Forelimb muscle (tissue), 1 donor: ENCODE data around the gene CDK19. TPM values are rescaled to one million over a fixed set of nuclear protein-coding genes. Genes with fewer than 3 reads are reported as not detected.
"Not testable (repeated sequence)": the region's sequence is repeated elsewhere in the genome, so short reads cannot be mapped to it uniquely, and the experiment has no call there.

ENCODE experiments used
- DNase-seq: peaks from one replicate; pipeline ENCODE4 v3.0.0-alpha.2; 2013; ENCODE audit warnings: low read depth
- polyA plus RNA-seq: library from polyadenylated mRNA; unstranded; fragments of 120-200 nt; gene quantifications from one replicate; pipeline ENCODE4 v1.2.1, GENCODE V29; 2013; ENCODE audit not compliant: insufficient read length

The CDK19 gene
- polyA plus RNA-seq, 1 donor, result 12.7 TPM

DNA sequence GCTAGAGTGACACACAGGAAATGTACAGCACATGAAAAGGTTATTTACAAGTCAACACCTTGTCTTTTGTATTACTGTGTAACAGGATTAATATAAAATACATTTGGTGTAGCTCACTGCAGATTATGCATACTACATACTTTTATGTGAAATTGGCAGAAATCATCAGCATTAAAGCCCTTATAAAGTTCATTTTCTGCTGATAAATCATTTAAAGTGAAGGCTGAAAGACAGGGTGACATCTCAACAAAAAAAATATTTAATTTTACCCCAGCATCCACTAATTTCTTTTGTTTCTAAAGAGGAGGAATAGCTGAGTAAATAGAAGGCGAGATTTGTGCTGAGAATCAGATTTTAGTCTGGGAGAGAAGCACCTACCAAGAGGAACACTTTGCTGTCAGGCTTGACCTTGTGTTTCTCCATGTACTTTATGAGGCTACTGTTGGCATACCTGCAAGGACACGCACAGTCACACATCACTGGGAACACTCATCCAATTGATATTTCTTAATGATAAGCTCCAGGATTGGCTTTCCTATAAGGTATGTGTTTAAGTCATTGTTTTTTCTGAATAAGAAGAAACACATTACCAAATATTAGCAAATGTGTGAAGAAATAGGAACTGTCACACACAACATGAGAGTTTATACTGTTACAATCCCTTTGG lies 192.2 kb downstream of the CDK19 start:
- no peak for DNase-seq

DNA sequence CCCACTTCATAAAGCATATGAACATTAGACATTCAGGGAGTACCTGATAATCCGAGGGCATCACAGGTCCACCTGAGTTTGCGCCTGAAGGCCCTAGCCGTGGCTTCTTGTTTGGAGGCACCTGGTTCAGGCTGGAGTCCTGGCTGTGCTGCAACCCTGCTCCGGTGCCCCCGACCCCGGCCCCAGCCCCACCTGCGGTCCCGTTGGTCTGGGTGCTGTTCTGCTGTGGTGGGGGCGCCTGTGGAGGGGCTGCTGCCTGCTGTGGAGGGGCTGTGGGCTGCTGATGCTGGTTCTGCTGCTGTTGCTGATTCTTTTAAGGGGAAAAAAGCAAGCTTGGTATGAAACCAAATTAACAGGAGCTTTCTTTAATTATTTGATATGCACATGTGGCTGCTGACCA lies 194.2 kb downstream of the CDK19 start:
- no peak for DNase-seq

DNA sequence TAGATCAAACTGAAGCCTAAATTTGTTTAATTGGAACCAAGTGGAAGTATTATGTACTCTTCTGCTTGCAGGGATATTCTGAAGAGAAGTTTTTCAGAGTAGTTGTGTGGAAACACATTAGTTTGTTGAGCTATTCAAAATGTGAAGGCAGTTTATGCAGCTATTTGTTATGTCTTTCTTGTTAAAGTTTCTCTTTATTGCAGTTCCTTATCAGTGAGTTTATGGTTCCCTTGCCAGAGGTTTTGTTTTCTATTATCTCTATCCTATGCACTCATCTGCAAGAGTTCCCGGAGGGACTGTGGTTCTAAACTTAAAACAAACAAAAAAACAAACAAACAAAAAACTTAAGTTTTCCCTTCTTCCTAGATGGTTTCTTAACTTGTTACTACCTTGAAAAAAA lies 195.2 kb downstream of the CDK19 start:
- DNase-seq, result no peak

DNA sequence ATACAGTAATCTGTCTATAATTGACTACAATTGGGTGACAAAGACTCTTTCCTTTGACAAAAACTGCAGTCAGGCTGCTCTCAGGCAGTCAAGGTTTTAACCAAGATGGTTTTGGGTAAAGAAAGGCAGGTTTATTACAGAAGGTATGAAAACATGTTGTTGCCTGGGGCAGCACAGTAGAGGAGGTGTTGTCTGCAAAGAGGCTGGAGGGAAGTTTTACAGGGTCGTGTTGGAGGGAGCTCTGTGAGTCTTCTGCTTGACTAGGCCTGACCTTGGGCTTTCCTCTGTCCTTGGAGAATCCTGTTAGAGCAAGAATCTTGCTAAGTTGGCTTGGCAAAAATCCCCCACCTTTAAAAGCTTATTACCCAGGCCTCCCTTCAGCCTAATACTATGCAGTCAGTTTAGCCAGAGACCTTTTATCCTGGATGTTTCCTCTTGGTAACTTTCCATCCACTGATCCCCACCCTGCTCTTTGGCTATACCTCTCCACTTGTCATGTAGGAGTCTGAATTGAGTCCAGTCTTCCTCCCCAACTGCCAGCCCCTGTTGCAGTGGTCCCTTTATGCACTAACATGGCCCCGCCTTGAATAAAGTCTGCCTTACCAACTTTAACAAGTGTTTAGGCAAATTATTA lies 195.9 kb downstream of the CDK19 start:
- DNase-seq, result no peak

DNA sequence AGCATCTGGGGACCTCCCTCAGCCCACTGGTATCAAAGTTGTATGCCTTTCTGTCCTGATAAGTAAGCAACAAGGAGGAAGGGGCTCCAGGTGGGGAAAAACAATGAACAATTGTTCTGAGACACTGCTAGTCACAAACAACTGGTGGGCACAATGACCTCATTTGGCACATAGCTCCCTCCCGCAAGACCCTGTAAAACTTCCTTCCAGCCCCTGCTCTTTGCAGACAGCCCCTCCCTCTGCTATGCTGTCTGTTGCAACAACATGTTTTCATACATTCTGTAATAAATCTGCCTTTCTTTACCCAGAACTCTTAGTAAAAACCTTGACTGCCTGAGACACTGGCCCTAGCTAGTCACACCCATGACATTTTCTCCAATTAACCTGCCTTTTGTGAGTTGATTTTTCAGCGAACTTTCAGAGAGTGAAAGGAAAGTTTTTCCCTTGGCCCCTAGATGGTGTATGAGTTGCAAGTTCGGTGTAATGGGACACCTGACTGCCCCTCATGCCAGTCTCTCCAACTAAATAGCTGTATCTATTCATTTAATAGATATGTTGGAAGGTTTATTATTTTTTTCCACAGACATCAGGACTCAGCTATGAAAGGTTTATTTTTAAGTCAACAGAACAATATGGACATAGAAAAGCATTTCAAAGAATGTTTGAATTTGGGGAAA lies 196.5 kb downstream of the CDK19 start:
- no peak for DNase-seq

DNA sequence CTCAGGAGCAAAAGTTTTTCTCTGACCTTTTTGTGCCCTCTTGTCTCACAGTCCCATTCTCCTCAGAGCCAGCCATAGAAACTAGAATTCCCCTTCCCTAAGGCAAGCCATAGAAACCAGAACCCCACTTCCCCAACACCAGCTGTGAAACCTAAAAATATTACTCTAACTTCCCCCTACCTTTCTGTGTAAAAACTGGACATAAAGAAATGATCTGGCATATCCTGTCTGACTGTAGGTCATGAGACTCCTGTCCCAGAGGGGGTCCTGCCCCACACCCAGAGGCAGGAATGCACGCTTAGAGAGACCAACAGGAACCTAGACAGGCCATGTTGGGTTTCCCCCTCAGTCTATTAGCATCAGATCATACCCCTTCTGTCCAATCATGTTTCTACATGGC lies 198.2 kb downstream of the CDK19 start:
- no peak for DNase-seq

DNA sequence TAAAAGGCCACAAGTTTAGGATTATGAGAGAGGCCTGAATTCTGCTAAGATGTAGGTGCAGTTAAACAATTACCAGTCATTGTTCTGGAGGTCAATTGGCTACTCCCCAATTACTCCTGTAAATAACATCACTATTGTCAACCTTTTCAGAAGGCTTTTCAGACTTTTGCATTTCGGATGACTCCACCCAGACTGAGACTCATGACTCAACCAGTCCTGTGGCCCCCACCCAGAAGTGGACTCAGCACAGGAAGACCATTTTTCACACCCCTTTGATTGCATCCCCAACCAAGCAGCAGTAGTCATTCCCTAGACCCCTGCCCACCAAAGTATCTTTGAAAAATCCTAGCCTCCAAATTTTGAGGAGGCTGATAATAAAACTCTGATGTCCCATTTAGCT lies 199.5 kb downstream of the CDK19 start:
- DNase-seq, result no peak

DNA sequence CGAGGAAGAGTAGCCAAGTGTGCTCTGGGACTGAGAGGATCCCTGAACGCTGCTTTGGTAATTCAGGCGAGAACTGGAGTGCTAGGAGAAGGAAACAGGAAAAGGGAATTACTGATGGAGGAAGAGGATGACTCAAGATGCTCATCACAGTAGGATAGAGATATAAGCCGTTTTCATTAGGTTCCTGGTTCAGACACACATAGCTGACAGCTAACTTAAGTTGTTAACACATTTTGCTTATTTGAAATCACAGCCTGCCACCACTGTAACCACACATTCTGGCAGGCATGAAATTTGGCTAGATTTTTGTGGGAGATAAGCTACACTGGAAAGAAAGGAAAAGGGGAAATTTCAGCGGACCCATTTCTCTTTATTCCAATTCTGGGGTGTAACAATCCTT lies 200.7 kb downstream of the CDK19 start:
- no peak for DNase-seq

DNA sequence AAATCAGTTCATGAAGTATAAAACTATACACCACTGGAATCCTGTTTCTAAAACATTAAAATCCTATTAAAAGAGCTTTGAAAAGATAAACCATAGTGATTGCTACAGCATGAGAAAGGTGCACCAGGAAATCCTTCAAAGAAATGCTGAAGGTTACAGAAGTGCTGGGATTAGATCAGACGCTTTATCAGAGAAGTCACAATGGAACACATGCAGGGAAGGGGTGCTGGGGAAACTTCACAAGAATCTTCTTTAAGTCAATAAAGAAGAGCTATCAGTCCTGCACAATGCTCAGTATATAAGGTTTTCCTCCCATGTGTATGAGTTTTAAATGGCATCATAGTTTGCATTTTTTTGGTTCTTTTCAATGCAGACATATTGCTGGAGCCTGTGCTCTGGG lies 201.2 kb downstream of the CDK19 start:
- DNase-seq, result no peak

DNA sequence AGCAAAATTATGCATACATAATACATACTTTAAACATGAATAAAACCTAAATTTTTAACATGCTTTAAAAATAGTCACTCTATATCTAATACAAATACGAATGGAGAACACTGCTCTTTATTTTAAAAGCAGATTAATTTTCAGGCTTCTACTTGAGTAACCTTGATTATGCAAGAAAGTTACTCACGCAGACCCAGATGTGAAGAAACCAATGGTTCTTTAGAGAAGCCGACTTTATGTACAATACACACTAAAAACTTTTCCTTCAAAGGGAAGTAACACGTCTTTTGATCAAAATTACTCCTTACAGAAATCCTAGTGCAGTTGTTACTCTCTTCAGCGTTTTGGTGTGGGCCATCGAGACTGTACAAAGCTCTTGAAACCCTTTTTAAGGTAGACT lies 201.9 kb downstream of the CDK19 start:
- no peak for DNase-seq

DNA sequence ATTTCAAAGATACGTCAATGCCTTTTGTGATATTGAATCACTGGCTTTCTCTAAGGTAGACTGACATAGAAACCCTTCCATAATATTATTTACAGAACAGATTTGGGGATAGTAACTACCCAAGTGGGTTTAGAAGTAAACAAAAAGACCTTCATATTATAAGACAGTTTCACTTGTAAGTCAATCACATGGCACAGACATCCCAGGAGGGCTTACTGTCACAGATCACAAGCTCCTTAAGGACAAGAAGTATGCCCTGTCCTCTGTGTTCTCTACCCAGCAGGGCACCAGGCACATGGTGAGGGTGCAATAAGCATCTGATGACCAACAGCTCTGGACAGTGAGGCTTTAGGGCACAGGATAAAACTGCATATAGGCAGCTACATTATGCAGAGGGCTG lies 203.0 kb downstream of the CDK19 start:
- no peak for DNase-seq

DNA sequence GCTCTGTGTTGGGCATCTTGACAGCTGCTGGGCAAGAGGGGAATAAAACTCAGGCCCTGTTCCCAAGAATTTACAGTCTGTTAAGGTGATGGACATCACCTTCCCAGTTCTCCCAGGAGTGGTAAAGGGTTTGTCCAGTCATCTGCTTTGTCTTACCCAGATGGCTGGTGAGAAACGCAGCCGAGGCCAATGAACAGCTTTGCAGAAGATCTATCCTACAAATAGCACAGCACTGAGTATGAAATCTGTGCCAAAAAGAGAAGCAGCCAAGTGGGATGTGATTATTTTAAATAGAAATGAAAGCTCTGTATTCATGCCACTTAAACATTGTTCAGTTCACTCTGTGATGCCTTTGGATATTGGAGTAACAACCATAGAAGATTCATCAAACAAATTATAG lies 206.2 kb downstream of the CDK19 start:
- no peak for DNase-seq

DNA sequence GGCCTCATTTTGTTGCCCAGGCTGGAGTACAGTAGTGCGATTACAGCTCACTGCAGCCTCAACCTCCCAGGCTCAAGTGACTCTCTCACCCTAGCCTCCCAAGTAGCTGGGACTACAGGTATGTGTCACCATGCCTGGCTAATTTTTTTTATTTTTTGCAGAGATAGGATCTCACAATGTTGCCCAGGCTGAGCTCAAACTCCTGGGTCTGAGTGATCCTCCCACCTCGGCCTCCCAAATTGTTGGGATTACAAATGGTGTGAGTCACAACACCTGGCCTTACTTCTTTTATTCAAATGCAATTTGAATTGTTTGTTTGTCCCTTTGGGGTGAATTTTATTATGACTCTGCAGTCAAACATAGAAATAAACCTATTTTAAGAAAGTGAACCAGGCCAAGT lies 207.1 kb downstream of the CDK19 start:
- no peak for DNase-seq

DNA sequence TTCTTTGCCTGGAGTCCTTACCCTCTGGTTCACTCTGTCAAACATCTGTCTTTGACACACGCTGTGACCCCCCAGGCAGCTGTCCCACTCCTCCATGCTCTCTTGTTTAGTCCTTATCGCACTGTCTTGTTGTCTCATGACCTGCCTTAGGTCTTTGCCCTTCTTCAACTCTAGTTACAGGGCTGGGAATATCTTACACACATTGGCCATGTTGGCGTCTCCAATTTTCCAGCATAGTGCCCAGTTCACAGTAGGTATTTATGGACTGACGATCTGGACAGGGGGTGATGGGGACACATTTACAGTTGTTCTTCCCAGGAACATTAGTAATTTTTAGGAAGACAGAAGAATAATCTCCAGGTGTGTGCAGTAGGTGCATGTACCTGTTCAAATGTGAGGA lies 209.1 kb downstream of the CDK19 start:
- no peak for DNase-seq

DNA sequence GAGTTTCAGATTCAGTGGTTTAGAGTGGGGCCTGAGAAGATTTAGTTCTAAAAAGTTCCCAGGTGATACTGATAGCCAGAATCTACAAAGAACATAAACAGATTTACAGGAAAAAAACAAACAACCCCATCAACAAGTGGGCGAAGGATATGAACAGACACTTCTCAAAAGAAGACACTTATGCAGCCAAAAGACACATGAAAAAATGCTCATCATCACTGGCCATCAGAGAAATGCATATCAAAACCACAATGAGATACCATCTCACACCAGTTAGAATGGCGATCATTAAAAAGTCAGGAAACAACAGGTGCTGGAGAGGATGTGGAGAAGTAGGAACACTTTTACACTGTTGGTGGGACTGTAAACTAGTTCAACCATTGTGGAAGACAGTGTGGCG lies 214.6 kb downstream of the CDK19 start:
- not testable (repeated sequence) for DNase-seq

DNA sequence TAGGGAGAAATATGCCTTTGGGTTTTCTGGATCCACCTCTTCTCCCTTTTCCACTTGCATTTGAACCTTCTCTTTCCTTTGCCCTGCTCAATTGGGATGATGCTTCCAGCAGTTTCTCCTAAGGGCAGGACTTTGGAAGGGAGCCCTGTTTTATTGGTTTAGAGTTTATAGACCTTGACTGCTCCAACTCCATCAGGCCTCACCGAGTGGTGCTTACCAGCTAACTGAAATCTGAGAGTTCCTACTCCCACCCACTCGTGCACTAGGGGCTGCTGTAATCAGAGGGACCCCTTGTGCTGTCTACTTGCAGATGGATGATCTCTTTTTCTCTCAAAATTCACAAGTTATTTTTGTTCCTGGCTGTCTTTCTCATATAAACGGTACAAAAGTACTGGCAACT lies 217.5 kb downstream of the CDK19 start:
- no peak for DNase-seq

DNA sequence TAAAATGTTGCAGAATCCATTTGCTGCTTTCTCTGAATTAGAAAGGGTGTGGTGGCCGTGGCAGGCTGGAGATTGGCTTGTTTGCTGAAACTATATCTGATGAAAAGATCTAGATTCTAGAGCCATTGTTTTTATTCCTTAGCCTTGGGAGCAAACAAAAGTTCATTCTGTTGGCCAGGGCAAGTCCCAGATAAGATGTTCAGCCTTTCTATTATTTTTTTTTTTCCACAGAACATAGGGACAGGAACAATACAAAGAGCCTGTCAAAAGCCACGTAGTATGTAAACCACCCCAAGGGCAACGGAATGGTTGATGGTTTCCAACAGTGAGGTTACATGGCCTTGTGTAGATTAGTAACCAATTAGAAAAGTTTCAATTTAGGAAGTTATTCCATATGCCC lies 218.9 kb downstream of the CDK19 start:
- no peak for DNase-seq

DNA sequence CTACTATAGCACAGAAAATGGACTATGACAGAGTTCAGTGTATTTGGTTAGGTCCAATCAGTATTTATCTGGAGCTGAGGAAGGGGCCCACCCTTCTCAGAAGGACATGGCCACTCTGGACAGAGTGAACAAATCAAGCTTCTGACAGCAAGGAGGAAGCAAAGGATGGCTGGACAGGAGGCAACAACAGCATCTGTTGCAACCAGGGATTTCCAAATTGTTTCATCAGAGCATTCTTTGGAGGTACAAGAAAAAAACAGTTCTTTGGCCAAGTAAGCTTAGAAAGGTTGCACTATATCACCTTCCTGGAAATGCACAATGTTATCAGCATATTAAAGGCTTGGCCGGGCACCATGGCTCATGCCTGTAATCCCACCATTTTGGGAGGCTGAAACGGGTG lies 220.2 kb downstream of the CDK19 start:
- DNase-seq, result no peak

DNA sequence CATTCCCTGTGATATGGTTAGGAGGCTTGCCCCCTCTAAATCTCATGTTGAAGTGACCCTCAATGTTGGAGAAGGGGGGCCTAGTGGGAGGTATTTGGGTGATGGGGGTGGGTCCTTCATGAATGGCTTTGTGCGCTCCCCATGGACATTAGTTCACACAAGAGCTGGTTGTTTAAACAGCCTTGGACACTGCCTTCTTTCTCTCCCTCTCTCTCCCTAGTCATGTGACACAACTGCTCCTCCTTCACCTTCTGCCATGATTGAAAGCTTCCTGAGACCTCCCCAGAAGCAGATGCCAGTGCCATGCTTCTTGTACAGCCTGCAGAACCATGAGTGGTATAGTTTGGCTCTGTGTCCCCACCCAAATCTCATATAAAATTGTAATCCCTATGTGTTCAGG lies 221.6 kb downstream of the CDK19 start:
- no peak for DNase-seq

DNA sequence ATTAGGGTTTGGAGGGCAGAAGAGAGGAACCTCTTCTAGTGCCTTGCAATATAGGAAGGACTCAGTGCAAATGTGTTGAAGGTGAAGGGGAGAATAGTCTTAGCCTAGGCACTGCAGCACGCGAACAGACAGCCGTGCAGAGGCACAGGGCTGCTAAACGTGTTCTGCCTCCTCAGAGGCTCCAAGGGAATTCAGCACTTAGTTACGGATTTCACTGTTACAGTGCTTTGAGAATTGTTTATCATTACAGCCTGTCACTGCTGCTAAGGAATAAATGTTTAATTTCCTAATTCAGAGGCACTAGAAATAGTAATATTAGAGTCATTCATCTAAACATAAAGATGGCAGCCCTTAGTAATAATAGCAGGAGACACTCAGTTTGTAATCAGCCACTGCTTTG lies 222.5 kb downstream of the CDK19 start:
- DNase-seq, result no peak

DNA sequence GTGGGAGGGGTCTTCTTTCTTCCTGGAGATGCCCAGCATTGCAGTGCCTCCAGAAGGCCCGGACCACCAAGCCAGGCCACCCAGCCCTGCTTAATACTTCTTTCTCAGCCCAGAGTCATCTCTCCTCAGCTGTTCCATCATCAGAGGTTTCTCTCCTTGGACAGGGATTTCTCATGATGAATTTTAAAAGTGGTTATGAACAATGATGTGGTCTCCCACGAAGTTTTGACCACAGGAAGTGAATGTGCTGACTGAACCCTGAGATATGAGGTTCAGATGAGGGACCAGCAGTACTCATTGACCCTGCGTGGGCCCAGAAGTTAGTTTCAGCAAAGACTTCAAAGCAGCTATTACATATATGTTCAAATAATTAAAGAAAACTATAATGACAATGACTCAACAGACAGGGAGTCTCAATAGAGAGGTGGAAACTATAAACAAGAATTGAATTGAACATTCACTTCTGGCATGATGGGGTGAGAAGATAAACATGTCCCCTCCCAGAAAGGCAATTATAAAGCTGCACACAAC lies 224.4 kb downstream of the CDK19 start:
- no peak for DNase-seq

DNA sequence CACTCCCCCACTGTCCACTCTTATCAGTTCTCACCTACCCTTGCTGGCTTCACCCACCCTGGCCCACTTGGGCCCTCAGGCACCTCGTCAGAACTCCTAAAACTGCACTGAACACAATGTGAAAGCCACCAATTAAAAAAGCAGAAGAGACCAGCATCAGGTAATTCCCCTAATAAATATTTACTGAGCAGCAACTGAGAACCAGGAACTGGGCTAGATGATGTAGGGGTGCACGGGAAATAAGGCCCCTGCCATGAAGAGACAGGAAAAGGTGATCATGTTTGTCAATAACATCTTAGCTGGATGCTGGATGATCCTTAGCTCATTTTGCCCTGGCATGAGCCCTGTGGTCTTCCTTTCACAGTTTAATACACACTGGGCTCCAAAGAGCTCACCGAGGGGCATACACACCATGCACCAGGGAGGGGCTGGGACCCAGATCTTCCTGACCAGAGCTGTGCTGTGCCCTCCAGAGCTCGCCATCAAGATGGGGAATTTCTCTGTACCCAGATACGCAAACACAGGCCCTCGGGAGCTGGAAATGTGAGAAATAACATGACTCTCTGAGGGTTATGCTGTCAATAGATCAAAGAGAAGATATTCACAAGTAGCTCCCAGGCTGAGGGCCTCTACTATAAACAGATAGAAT lies 225.3 kb downstream of the CDK19 start:
- DNase-seq, result no peak

DNA sequence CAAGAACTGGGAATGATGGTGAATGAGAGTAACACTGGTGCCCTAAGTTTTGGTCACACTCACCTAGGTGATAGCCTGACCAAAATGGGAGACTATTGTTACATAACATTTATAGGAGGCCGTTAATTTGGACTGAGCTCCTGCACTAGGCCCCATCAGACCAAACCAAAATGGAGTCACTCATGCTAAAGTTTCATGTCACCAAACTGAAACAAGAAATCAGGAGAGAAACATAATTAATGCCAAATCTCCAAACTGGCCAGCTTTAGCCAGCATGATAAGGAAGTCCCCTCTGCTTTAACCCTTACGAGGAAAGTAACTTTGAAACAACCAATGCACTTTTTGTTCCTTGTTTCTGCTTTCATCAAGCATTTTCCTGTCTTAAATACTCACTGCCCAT lies 227.9 kb downstream of the CDK19 start:
- DNase-seq, result no peak
